HEK293 (cell line): ENCODE results near the gene VSIG10L.

Source experiments
- CTCF ChIA-PET: fragments of 350-600 bp; formaldehyde crosslinking; extraction: SDS; loops from one replicate; lab custom pipeline; 2021; ENCODE audit warnings: antibody characterized with exemption; lab: Yijun Ruan, JAX
- POLR2A ChIA-PET: fragments of 300-600 bp; formaldehyde crosslinking; extraction: SDS; loops from one replicate; lab custom pipeline; 2020; ENCODE audit warnings: antibody characterized with exemption, inconsistent platforms; lab: Yijun Ruan, JAX
- H3K27ac ChIP-seq: fragments of 200-500 bp; sonication (Bioruptor generic); 2 replicates; pipeline ENCODE4 v1.5.1; 2014; ENCODE audit warnings: low read depth, low read length, control low read depth, inconsistent platforms; ENCODE audit errors: extremely low read depth
- H3K36me3 ChIP-seq, 2 experiments: fragments of 200-500 bp in 1 of 2; sonication (Bioruptor generic) in 1 of 2; 1 replicate in 1 of 2; 2 replicates in 1 of 2; pipeline ENCODE4 v1.5.1; 2014 to 2017; ENCODE audit warnings: inconsistent platforms in 2 of 2, low read length in 2 of 2; ENCODE audit not compliant: control insufficient read depth in 2 of 2, insufficient read depth in 1 of 2
- H3K4me1 ChIP-seq: fragments of 200-500 bp; sonication (Bioruptor generic); 2 replicates; pipeline ENCODE4 v1.5.1; 2014; ENCODE audit warnings: mild to moderate bottlenecking, low read length, inconsistent platforms; ENCODE audit not compliant: control insufficient read depth, insufficient read depth
- H3K4me3 ChIP-seq: 2 replicates; pipeline ENCODE4 v1.5.1; 2011; ENCODE audit warnings: low read depth, mild to moderate bottlenecking, control low read depth, low read length, moderate library complexity
- H3K9me3 ChIP-seq: fragments of 200-500 bp; sonication (Bioruptor generic); 2 replicates; pipeline ENCODE4 v1.5.1; 2014; ENCODE audit warnings: low read depth, low read length, inconsistent platforms; ENCODE audit not compliant: control insufficient read depth, insufficient read depth
- BCL6B ChIP-seq: fragments of 450-650 bp; formaldehyde crosslinking; IDR thresholded peaks from 2 replicates; pipeline ENCODE4 v1.5.1; 2017; ENCODE audit warnings: missing biosample characterization, missing genetic modification characterization
- CTCF ChIP-seq: fragments of 450-650 bp; formaldehyde crosslinking; IDR thresholded peaks from 2 replicates; pipeline ENCODE4 v1.5.1; 2016; ENCODE audit warnings: missing biosample characterization, missing genetic modification characterization
- EGR2 ChIP-seq: fragments of 450-650 bp; formaldehyde crosslinking; IDR thresholded peaks from 2 replicates; pipeline ENCODE4 v1.5.1; 2016; ENCODE audit warnings: low read depth, missing biosample characterization, missing genetic modification characterization
- OVOL3 ChIP-seq: fragments of 450-650 bp; formaldehyde crosslinking; IDR thresholded peaks from 2 replicates; pipeline ENCODE4 v1.5.1; 2016; ENCODE audit warnings: missing biosample characterization, missing genetic modification characterization
- TRIM28 ChIP-seq: IDR thresholded peaks from 2 replicates; pipeline ENCODE4 v1.6.1; 2011; ENCODE audit warnings: low read length, control low read depth, borderline replicate concordance
- ZFHX2 ChIP-seq: fragments of 450-650 bp; formaldehyde crosslinking; conservative IDR thresholded peaks from 2 replicates; pipeline ENCODE4 v1.5.1; 2016; ENCODE audit warnings: missing biosample characterization, missing genetic modification characterization
- ZFP37 ChIP-seq: fragments of 450-650 bp; formaldehyde crosslinking; IDR thresholded peaks from 2 replicates; pipeline ENCODE4 v1.5.1; 2016; ENCODE audit warnings: missing biosample characterization, missing genetic modification characterization
- ZIC2 ChIP-seq: fragments of 450-650 bp; formaldehyde crosslinking; IDR thresholded peaks from 2 replicates; pipeline ENCODE4 v1.5.1; 2016; ENCODE audit warnings: missing biosample characterization, missing genetic modification characterization
- ZNF146 ChIP-seq: fragments of 450-650 bp; formaldehyde crosslinking; IDR thresholded peaks from 2 replicates; pipeline ENCODE4 v1.5.1; 2016; ENCODE audit warnings: missing biosample characterization, missing genetic modification characterization
- ZNF19 ChIP-seq: fragments of 450-650 bp; formaldehyde crosslinking; IDR thresholded peaks from 2 replicates; pipeline ENCODE4; 2016; ENCODE audit warnings: missing biosample characterization, missing genetic modification characterization, low read depth
- ZNF248 ChIP-seq: fragments of 450-650 bp; formaldehyde crosslinking; IDR thresholded peaks from 2 replicates; pipeline ENCODE4 v1.5.1; 2017; ENCODE audit warnings: missing biosample characterization, missing genetic modification characterization
- ZNF311 ChIP-seq: fragments of 450-650 bp; formaldehyde crosslinking; IDR thresholded peaks from 2 replicates; pipeline ENCODE4 v1.5.1; 2017; ENCODE audit warnings: missing biosample characterization, missing genetic modification characterization, borderline replicate concordance
- ZNF335 ChIP-seq: fragments of 450-650 bp; formaldehyde crosslinking; conservative IDR thresholded peaks from 2 replicates; pipeline ENCODE4 v1.5.1; 2016; ENCODE audit warnings: missing biosample characterization, missing genetic modification characterization
- ZNF391 ChIP-seq: fragments of 450-650 bp; formaldehyde crosslinking; IDR thresholded peaks from 2 replicates; pipeline ENCODE4 v1.5.1; 2016; ENCODE audit warnings: low read depth, missing biosample characterization, missing genetic modification characterization, borderline replicate concordance
- ZNF394 ChIP-seq: fragments of 450-650 bp; formaldehyde crosslinking; IDR thresholded peaks from 2 replicates; pipeline ENCODE4 v1.5.1; 2016; ENCODE audit warnings: missing biosample characterization, missing genetic modification characterization, mild to moderate bottlenecking, moderate library complexity, borderline replicate concordance
- ZNF398 ChIP-seq: fragments of 450-650 bp; formaldehyde crosslinking; IDR thresholded peaks from 2 replicates; pipeline ENCODE4 v1.5.1; 2017; ENCODE audit warnings: missing biosample characterization, missing genetic modification characterization
- ZNF530 ChIP-seq: fragments of 450-650 bp; formaldehyde crosslinking; IDR thresholded peaks from 2 replicates; pipeline ENCODE4 v1.5.1; 2016; ENCODE audit warnings: low read depth, missing biosample characterization, missing genetic modification characterization
- ZNF555 ChIP-seq: fragments of 450-650 bp; formaldehyde crosslinking; conservative IDR thresholded peaks from 2 replicates; pipeline ENCODE4 v1.5.1; 2017; ENCODE audit warnings: missing biosample characterization, mild to moderate bottlenecking, missing genetic modification characterization, inconsistent platforms
- ZNF560 ChIP-seq: fragments of 450-650 bp; formaldehyde crosslinking; IDR thresholded peaks from 2 replicates; pipeline ENCODE4 v1.5.1; 2017; ENCODE audit warnings: missing biosample characterization, missing genetic modification characterization, borderline replicate concordance
- ZNF837 ChIP-seq: fragments of 450-650 bp; formaldehyde crosslinking; IDR thresholded peaks from 2 replicates; pipeline ENCODE4 v1.5.1; 2016; ENCODE audit warnings: missing biosample characterization, missing genetic modification characterization
- ZXDB ChIP-seq: fragments of 450-650 bp; formaldehyde crosslinking; IDR thresholded peaks from 2 replicates; pipeline ENCODE4 v1.5.1; 2016; ENCODE audit warnings: missing biosample characterization, missing genetic modification characterization

The VSIG10L gene

GRCh38 chr19:51323481-51324166 lies 18.3 kb downstream of the VSIG10L start:
- CTCF ChIA-PET: interaction anchor here (0.6 to 1.2 kb wide), 3 partner anchors 67 to 153 kb away, joined by 3 to 4 read pairs (median 4); partner anchors contain the start of gene C19orf84
- Histone ChIP-seq H3K36me3 (no peaks in the 10 kb centered on the region), H3K4me1 (no peaks in the 10 kb centered on the region; the same call in 1 of the 2 replicates), H3K27ac (no peak overlapping the region), H3K4me3 (no peak overlapping the region), H3K9me3 (no peaks in the 10 kb centered on the region)
- POLR2A ChIA-PET: no interaction called here
- TF ChIP-seq CTCF (tag by site-specific recombination) (no peak), ZNF248 (tag by site-specific recombination) (no peak), ZNF530 (tag by site-specific recombination) (no peak), TRIM28 (no peak), EGR2 (tag by site-specific recombination) (peak; percentile 72), ZFHX2 (peak; percentile 62), ZNF311 (tag by site-specific recombination) (no peak)

- POLR2A ChIA-PET: no interaction called here
- Histone ChIP-seq H3K36me3 (no peaks in the 10 kb centered on the region), H3K9me3 (no peaks in the 10 kb centered on the region), H3K27ac (no peak overlapping the region), H3K4me1 (no peaks in the 10 kb centered on the region; the same call in 1 of the 2 replicates), H3K4me3 (no peak overlapping the region)
- TF ChIP-seq ZNF391 (no peak), ZFP37 (tag by site-specific recombination) (no peak), OVOL3 (no peak), ZNF19 (tag by site-specific recombination) (no peak), ZNF394 (tag by site-specific recombination) (no peak), ZNF555 (tag by site-specific recombination) (no peak), ZNF335 (tag by site-specific recombination) (no peak), BCL6B (tag by site-specific recombination) (no peak), ZNF146 (no peak), ZNF560 (tag by site-specific recombination) (no peak), ZXDB (tag by site-specific recombination) (no peak)
- CTCF ChIA-PET: no interaction called here
Observed at GRCh38 chr19:51321799-51322198, 20.1 kb downstream of the VSIG10L start.

GRCh38 chr19:51320280-51320657 lies 21.7 kb downstream of the VSIG10L start:
- no peak overlapping the region for H3K4me3 ChIP-seq
- no peaks in the 10 kb centered on the region for H3K9me3 ChIP-seq
- POLR2A ChIA-PET: interaction anchor here (0.6 kb wide), 1 partner anchor 19 kb away, joined by 3 read pairs; no protein-coding TSS in a partner anchor
- no peaks in the 10 kb centered on the region; the same call in 1 of the 2 replicates for H3K4me1 ChIP-seq
- no peak overlapping the region for H3K27ac ChIP-seq
- H3K36me3 ChIP-seq: no peaks in the 10 kb centered on the region
- TF ChIP-seq ZNF837 (tag by site-specific recombination) (no peak), ZFHX2 (peak; percentile 99), EGR2 (tag by site-specific recombination) (peak; percentile 98), ZIC2 (tag by site-specific recombination) (peak; percentile 30; the same call in 1 of the 2 replicates), ZNF398 (tag by site-specific recombination) (no peak)
- CTCF ChIA-PET: interaction anchor here (0.9 kb wide), 1 partner anchor 8 kb away, joined by 3 read pairs; no protein-coding TSS in a partner anchor
